ENCODE data around the gene IL27RA.

IL27RA gene

DNA sequence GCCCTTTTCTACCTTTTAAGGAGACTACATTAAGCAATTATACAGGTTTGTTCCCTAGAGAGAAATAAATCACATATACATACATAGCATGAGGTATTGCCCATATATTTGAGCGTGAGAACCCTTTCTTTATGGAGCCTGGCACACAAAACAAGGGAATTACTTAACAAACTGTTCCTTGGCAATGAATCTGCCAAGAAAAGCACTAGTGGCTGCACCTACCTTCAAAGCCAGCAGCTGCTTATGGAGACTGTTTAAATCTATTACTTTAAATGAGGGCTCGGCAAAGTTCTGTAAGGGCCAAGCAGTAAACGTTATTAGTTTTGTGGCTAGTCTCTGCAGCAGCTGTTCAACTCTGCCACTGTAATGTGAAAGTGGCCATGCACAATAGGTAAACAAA is 32.5 kb upstream of the IL27RA start:
- in situ Hi-C loops (cut with MboI; ENCODE audit: low sequenced_read_pairs, unreplicated experiment) = no loop called here
- TF ChIP-seq CTCF (IDR thresholded peaks at IDR 0.05; ENCODE audit: borderline replicate concordance, control extremely low read depth, extremely low read depth, insufficient read depth, missing control alignments) = no peak
- DNase-seq (ENCODE audit: low spot score) = no peak

- no peak for DNase-seq (ENCODE audit: low spot score)
- TF ChIP-seq CTCF (IDR thresholded peaks at IDR 0.05; ENCODE audit: borderline replicate concordance, control extremely low read depth, extremely low read depth, insufficient read depth, missing control alignments) = no peak
- in situ Hi-C loops (cut with MboI; ENCODE audit: low sequenced_read_pairs, unreplicated experiment) = no loop called here
Measured at GRCh38 chr19:14000691-14001375, 30.7 kb upstream of the IL27RA start.

DNA sequence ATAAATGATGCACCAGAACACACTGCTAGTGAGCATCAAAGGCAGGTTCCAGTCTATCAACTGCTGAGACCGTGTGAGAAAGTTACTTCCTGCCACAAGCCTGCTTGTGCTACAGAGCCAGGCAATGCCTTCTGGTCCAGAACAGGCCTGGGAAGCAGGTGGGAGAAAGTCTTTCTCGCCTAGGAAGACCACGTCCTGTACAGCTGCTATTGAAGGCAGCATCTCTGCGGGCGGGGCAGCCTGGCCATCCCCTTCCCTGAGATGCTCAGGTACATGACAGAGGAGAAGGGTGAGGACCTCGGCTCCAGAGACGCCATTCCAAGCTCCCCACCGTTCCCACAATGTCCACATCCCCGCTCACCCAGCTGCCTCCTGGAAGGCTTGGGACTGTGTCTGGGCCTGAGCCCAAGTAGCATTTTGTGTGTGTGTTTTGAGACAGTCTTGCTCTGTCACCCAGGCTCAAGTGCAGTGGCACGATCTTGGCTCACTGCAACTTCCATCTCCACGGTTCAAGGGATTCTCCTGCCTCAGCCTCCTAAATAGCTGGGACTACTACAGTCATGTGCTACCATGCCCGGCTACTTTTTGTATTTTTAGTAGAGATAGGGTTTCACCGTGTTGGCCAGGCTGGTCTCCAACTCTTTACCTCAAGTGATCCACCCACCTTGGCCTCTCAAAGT is 28.9 kb upstream of the IL27RA start:
- peak; percentile 36 for DNase-seq (ENCODE audit: low spot score)
- TF ChIP-seq CTCF (IDR thresholded peaks at IDR 0.05; ENCODE audit: borderline replicate concordance, control extremely low read depth, extremely low read depth, insufficient read depth, missing control alignments) = no peak

DNA sequence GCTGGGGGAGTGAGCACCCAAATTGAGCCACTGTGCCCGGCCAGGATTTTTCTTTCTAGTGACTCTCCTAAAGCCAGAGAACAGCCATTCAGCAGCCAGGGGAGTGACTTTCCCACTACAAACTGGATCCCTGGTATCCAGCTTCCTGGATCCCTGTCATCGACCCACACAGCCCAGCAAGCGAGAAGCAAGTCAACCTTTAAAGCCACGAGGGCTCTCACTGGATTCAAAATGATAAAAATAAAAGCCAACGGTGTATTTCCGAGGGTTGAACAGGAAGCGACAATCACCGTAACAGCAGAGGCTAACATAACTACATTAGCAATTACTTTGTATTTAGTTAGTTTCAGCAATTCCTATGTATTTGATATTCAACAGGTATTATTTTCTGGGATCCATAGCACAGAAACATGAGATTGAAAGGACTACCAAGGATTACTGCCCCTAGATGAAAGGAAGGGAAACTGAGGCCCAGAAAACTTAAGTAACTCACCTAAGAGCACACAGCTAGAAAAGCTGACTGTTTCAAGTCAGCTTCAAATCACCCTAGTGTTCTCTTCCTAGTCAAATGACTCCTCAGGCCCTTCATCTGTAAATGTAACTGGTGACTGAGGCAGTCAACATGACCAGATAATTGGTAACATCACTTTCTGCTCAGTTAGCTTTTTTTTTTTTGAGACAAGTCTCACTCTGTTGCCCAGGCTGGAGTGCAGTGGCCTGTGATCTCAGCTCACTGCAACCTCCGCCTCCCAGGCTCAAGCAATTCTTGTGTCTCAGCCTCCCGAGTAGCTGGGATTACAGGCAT is 28.1 kb upstream of the IL27RA start:
- DNase-seq (ENCODE audit: low spot score) = no peak
- TF ChIP-seq CTCF (IDR thresholded peaks at IDR 0.05; ENCODE audit: borderline replicate concordance, control extremely low read depth, extremely low read depth, insufficient read depth, missing control alignments) = no peak
- in situ Hi-C loops (cut with MboI; ENCODE audit: low sequenced_read_pairs, unreplicated experiment) = no loop called here

More for the DNA sequence above, 28.9 kb upstream of the IL27RA start:
- in situ Hi-C loops (cut with MboI; ENCODE audit: low sequenced_read_pairs, unreplicated experiment) = no loop called here

DNA sequence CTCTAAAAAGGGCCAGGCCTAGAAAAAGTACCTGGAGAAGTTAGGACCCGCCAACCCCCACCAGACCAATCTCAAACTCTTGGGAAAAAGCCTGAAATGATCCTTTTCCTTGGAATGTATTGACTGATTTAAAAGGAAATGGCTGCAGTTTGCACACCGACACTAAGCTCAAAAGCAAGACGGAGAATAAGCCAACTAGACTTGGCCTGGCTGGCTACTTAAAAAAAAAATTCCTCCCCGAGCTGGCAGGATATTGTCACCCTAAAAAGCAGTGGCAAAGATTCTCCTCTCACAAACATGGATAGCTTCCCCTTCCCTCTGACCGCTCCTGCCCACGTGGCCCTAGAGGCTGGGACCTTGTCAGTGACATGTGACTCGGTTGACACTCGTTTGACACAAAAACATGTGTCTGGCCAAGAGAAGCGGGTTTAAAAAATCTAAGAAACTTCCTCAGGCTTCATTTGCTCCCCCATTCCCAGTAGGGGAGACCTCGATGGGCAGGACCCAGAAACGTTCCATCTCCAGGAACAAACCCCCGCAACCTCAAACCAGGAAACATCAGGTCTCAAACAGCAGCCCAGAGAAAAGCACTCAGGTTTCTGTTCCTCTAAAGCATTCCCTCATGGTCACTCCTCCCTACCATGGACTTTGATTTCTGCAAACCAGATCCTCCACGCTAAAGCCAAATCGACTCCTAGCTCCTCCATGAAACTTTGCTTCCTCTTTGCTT is 26.8 kb upstream of the IL27RA start:
- no peak for TF ChIP-seq CTCF (IDR thresholded peaks at IDR 0.05; ENCODE audit: borderline replicate concordance, control extremely low read depth, extremely low read depth, insufficient read depth, missing control alignments)
- DNase-seq (ENCODE audit: low spot score) = no peak
- in situ Hi-C loops (cut with MboI; ENCODE audit: low sequenced_read_pairs, unreplicated experiment) = no loop called here

All from GM13976 (cell line).